Tracheal epithelial cell (primary cell): ENCODE results near the gene MBP. TPM values are rescaled to one million over a fixed set of nuclear protein-coding genes. Genes with fewer than 3 reads are reported as not detected.

Source experiments
- total RNA-seq: library from RNA; depleted of rRNA; stranded (reverse); fragments of >200 nt; gene quantifications from 2 replicates; pipeline ENCODE4 v1.2.1, GENCODE V29; 2014

Gene MBP
- 31.1 and 35.0 TPM in 2 replicates for total RNA-seq

DNA sequence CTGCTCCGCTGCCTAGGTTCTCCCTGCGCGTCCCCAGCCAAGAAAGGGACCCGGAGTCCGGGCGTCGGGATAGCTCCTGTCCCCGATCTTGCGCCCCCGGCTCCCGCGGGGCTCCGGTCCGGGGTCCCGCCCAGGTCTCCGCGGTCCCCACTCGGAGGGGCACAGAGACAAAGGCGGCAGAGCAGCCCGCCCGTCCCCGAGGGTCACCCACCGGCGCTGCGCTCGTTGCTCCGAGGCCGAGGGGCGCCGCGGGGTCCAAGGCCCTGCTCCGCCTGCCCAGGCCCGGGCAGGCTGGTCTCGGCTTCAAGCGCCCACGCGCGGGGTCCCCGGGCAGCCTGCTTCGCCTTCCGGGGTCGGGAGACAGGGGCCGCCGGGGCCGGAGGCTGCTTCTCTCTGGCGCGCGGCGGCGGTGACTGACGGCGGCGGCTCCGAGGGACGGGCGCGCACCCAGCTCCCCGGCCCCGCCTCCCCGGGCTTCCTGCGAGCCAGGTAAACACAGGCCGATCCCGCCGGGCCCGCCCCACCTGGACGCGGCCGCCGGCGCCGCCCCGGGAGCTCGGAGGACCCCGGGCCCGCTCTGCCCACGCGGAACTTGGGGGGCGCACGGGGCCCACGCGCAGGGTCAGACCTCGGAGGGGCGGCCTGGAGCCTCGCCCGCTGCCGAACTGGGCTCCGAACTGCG lies at the start of gene MBP:
Gene MBP, minus strand, starts transcription at position 415 of the 682 bp plus-strand sequence. CDS start 27,522 bp downstream, outside the sequence.

Other genes with a start within 250 kb of the MBP start
- gene GALR1, start 117.1 kb upstream of the MBP start, total RNA-seq = not detected in 2 replicates